H1 (cell line): ENCODE results near the gene NPC1L1. TPM values are rescaled to one million over a fixed set of nuclear protein-coding genes. Genes with fewer than 3 reads are reported as not detected.

Experiments
- CTCF ChIA-PET: fragments of 300-600 bp; sonication (Branson Sonifier 250); formaldehyde crosslinking; loops from one replicate; lab custom pipeline; 2021; ENCODE audit not compliant: partially characterized antibody; lab: Charles Lee
- POLR2A ChIA-PET: fragments of 300-600 bp; sonication (Branson Sonifier 250); formaldehyde crosslinking; loops from one replicate; lab custom pipeline; 2021; ENCODE audit warnings: inconsistent platforms; ENCODE audit not compliant: partially characterized antibody; lab: Charles Lee
- DNase-seq, 2 experiments: peaks; one replicate each; pipeline versions ENCODE4 v3.0.0 to v3.0.0-alpha.2; 2010 to 2022; ENCODE audit warnings: low spot score in 2 of 2, low read depth in 1 of 2, mixed read lengths in 1 of 2
- FAIRE-seq: peaks from 2 replicates; lab custom pipeline; 2011; peaks lifted over from hg19 to GRCh38; lab: Jason Lieb, UNC
- H2AFZ ChIP-seq: 2 replicates; pipeline ENCODE4 v1.8.1; 2012; ENCODE audit warnings: low read length, inconsistent platforms
- H2AK5ac ChIP-seq: 2 replicates; pipeline ENCODE4 v1.6.1; 2013; ENCODE audit warnings: low read depth, low read length
- H2BK120ac ChIP-seq: replicated peaks from 2 replicates; pipeline ENCODE3; 2013; ENCODE audit warnings: low read depth, low read length, inconsistent platforms
- H2BK12ac ChIP-seq: 2 replicates; pipeline ENCODE4 v1.6.1; 2013; ENCODE audit warnings: low read depth, low read length
- H2BK15ac ChIP-seq: 2 replicates; pipeline ENCODE4 v1.6.1; 2013; ENCODE audit warnings: low read length
- H2BK20ac ChIP-seq: 2 replicates; pipeline ENCODE4 v1.6.1; 2013; ENCODE audit warnings: low read length
- H2BK5ac ChIP-seq: 2 replicates; pipeline ENCODE4 v1.6.1; 2013; ENCODE audit warnings: low read depth, low read length
- H3K14ac ChIP-seq: 2 replicates; pipeline ENCODE4 v1.6.1; 2013; ENCODE audit warnings: inconsistent platforms; ENCODE audit not compliant: insufficient read length
- H3K18ac ChIP-seq: 2 replicates; pipeline ENCODE4 v1.6.1; 2013; ENCODE audit warnings: low read length; ENCODE audit errors: extremely low read depth
- H3K23ac ChIP-seq: 2 replicates; pipeline ENCODE4 v1.6.1; 2013; ENCODE audit warnings: inconsistent platforms; ENCODE audit not compliant: insufficient read length
- H3K23me2 ChIP-seq: 2 replicates; pipeline ENCODE4 v1.6.1; 2013; ENCODE audit warnings: low read depth, low read length
- H3K27ac ChIP-seq: 2 replicates; pipeline ENCODE4 v1.6.1; 2011; ENCODE audit warnings: low read depth, low read length, inconsistent platforms
- H3K27me3 ChIP-seq, 4 experiments: replicated peaks in 1 of 4; 1 replicate in 1 of 4; 2 replicates in 3 of 4; pipeline versions ENCODE4 v1.6.1 to v1.8.1; 2011 to 2013; ENCODE audit warnings: low read length in 3 of 4, mild to moderate bottlenecking in 3 of 4, inconsistent platforms in 2 of 4, mixed read lengths in 2 of 4, moderate library complexity in 1 of 4; ENCODE audit not compliant: control insufficient read depth in 3 of 4, insufficient read depth in 3 of 4; ENCODE audit errors: extremely low read depth in 1 of 4
- H3K36me3 ChIP-seq, 4 experiments: 2 replicates each; pipeline versions ENCODE4 v1.6.1 to v1.8.1; 2011 to 2013; ENCODE audit warnings: mild to moderate bottlenecking in 4 of 4, low read length in 3 of 4, moderate library complexity in 2 of 4, control low read depth in 1 of 4, inconsistent platforms in 1 of 4; ENCODE audit not compliant: insufficient read depth in 4 of 4, control insufficient read depth in 2 of 4
- H3K4ac ChIP-seq: replicated peaks from 2 replicates; pipeline ENCODE3; 2013; ENCODE audit warnings: low read length, low read depth, mixed read lengths, inconsistent platforms; ENCODE audit not compliant: insufficient read length
- H3K4me1 ChIP-seq, 4 experiments: replicated peaks in 1 of 4; 1 replicate in 1 of 4; 2 replicates in 3 of 4; pipeline versions ENCODE4 v1.6.1 to v1.8.1; 2011 to 2013; ENCODE audit warnings: low read length in 3 of 4, inconsistent platforms in 2 of 4, mixed read lengths in 1 of 4; ENCODE audit not compliant: insufficient read depth in 4 of 4, control insufficient read depth in 3 of 4
- H3K4me2 ChIP-seq, 2 experiments: 2 replicates each; pipeline versions ENCODE4 v1.6.1 to v1.8.1; 2011 to 2013; ENCODE audit warnings: low read depth in 2 of 2, low read length in 2 of 2, control low read depth in 1 of 2, inconsistent platforms in 1 of 2, mild to moderate bottlenecking in 1 of 2; ENCODE audit not compliant: insufficient read depth in 1 of 2
- H3K4me3 ChIP-seq, 4 experiments: fragments of 200-600, 300-600 bp in 1 of 4; sonication (generic), shearing (Covaris generic), sonication (Bioruptor Twin) in 1 of 4; 2 replicates each; pipeline versions ENCODE4 v1.5.1 to v1.8.1; 2011 to 2016; ENCODE audit warnings: low read length in 4 of 4, low read depth in 3 of 4, control low read depth in 2 of 4, inconsistent platforms in 2 of 4, mild to moderate bottlenecking in 2 of 4, mixed read lengths in 1 of 4, moderate library complexity in 1 of 4; ENCODE audit not compliant: insufficient read depth in 2 of 4; ENCODE audit errors: extremely low read depth in 1 of 4
- H3K56ac ChIP-seq: replicated peaks from 2 replicates; pipeline ENCODE3; 2013; ENCODE audit warnings: low read depth, mild to moderate bottlenecking, mixed read lengths, low read length, inconsistent platforms; ENCODE audit not compliant: insufficient read length
- H3K79me1 ChIP-seq: 2 replicates; pipeline ENCODE4 v1.6.1; 2013; ENCODE audit warnings: low read depth, low read length, control low read depth
- H3K79me2 ChIP-seq, 2 experiments: 2 replicates each; pipeline versions ENCODE4 v1.6.1 to v1.8.1; 2012 to 2013; ENCODE audit warnings: low read length in 2 of 2, mild to moderate bottlenecking in 2 of 2, inconsistent platforms in 1 of 2; ENCODE audit not compliant: insufficient read depth in 2 of 2, control insufficient read depth in 1 of 2
- H3K9ac ChIP-seq, 4 experiments: replicated peaks in 1 of 4; 1 replicate in 1 of 4; 2 replicates in 3 of 4; pipeline versions ENCODE4 v1.6.1 to v1.8.1; 2011 to 2013; ENCODE audit warnings: low read depth in 3 of 4, low read length in 3 of 4, control low read depth in 2 of 4, mild to moderate bottlenecking in 2 of 4, moderate library complexity in 2 of 4, inconsistent platforms in 1 of 4; ENCODE audit errors: extremely low read depth in 1 of 4
- H3K9me3 ChIP-seq, 2 experiments: 2 replicates each; pipeline versions ENCODE4 v1.6.1 to v1.8.1; 2012 to 2013; ENCODE audit warnings: mild to moderate bottlenecking in 2 of 2, moderate library complexity in 2 of 2, control low read depth in 1 of 2, inconsistent platforms in 1 of 2, low read depth in 1 of 2, low read length in 1 of 2, mixed read lengths in 1 of 2; ENCODE audit not compliant: insufficient read depth in 2 of 2
- H4K20me1 ChIP-seq, 2 experiments: replicated peaks in 1 of 2; 2 replicates each; pipeline versions ENCODE3 to v1.8.1; 2011 to 2013; ENCODE audit warnings: inconsistent platforms in 2 of 2, low read length in 2 of 2, mild to moderate bottlenecking in 1 of 2; ENCODE audit not compliant: insufficient read depth in 2 of 2, control insufficient read depth in 1 of 2
- H4K5ac ChIP-seq: 2 replicates; pipeline ENCODE4 v1.6.1; 2013; ENCODE audit warnings: low read length, low read depth, mixed read lengths, inconsistent platforms; ENCODE audit not compliant: insufficient read length
- H4K8ac ChIP-seq: 2 replicates; pipeline ENCODE4 v1.8.0; 2013; ENCODE audit warnings: mild to moderate bottlenecking, moderate library complexity, low read length, inconsistent platforms; ENCODE audit not compliant: insufficient read depth; ENCODE audit errors: extremely low read depth
- H4K91ac ChIP-seq: replicated peaks from 2 replicates; pipeline ENCODE3; 2013; ENCODE audit warnings: low read length, mixed read lengths, inconsistent platforms; ENCODE audit not compliant: insufficient read length
- SAP30 ChIP-seq: fragments of 300-600 bp; sonication (generic); IDR thresholded peaks from 2 replicates; pipeline ENCODE4 v1.7.1; 2012; ENCODE audit warnings: low read length, moderate library complexity, mild to moderate bottlenecking, inconsistent platforms; ENCODE audit not compliant: insufficient read depth, insufficient replicate concordance
- USF2 ChIP-seq: IDR thresholded peaks from 2 replicates; pipeline ENCODE4 v1.6.1; 2011; ENCODE audit warnings: low read length, improper control_type of control experiment
- WGBS, 2 experiments: shearing (Covaris generic) in 1 of 2; methylation state at CpG; one replicate each; pipeline versions ENCODE4 v1.1.6 to v1.1.7; 2013 to 2015; ENCODE audit warnings: low lambda C conversion rate in 2 of 2, mixed read lengths in 2 of 2, inconsistent platforms in 1 of 2, low coverage in 1 of 2, missing lambda C conversion rate in 1 of 2; ENCODE audit not compliant: insufficient replicate concordance in 2 of 2, insufficient coverage in 1 of 2, insufficient read length in 1 of 2; ENCODE audit errors: extremely low coverage in 1 of 2, missing lambda C conversion rate in 1 of 2; 5-methylcytosine and 5-hydroxymethylcytosine counted together
- polyA plus RNA-seq, 7 experiments: library from polyadenylated mRNA; depleted of rRNA in 3 of 7; stranded (reverse) in 5 of 7; unstranded in 2 of 7; fragments of >200 nt in 5 of 7; fragments of 200-250 nt in 2 of 7; gene quantifications; 1 replicate in 5 of 7; 2 replicates in 1 of 7; 4 replicates in 1 of 7; pipeline versions ENCODE4 v1.2.1 to v1.2.3, GENCODE V29; 2011 to 2013; ENCODE audit warnings: missing spikeins in 2 of 7, mixed read lengths in 2 of 7
- total RNA-seq: library from RNA; stranded (reverse); fragmentation: NEBNext Ultra II Directional; extraction: Animal tissue kit (Norgen Biotek cat#: 25700); gene quantifications from 2 replicates; pipeline ENCODE4 v1.2.1, GENCODE V29; 2021

Gene NPC1L1
- total and polyA plus RNA-seq, 2 of the 8 experiments (the other 6 are each of a cell fraction or from before 2014, with no cell fraction given) = 0.06 to 0.21 TPM

- Histone ChIP-seq H3K23ac (no peak overlapping the region), H3K27ac (peak overlapping the region; percentile 72; the same call in 1 of the 2 replicates), H2BK5ac (peak overlapping the region; percentile 67), H4K8ac (peak overlapping the region; percentile 45; the same call in 1 of the 2 replicates), H2BK20ac (no peak overlapping the region), H3K9me3 (no peaks in the 10 kb centered on the region), H4K91ac (peak overlapping the region; percentile 65), H2BK120ac (no peak overlapping the region), H3K27me3 (no peaks in the 10 kb centered on the region), H2BK15ac (no peak overlapping the region), H3K4me2 (peak overlapping the region; percentile 89 to 92), H3K56ac (peak overlapping the region; percentile 9), H3K36me3 (peaks cover 34 to 50% (median 41%) of the 10 kb centered on the region in 4 experiments), H2BK12ac (no peak overlapping the region; the same call in 1 of the 2 replicates), H2AK5ac (no peak overlapping the region), H3K14ac (no peak overlapping the region), H3K79me1 (peaks cover 4% of the 10 kb centered on the region), H4K20me1 (peaks cover 0 to 8% of the 10 kb centered on the region in 2 experiments), H3K79me2 (peaks cover 0 to 19% of the 10 kb centered on the region in 2 experiments; a peak in 3 of 4 replicates), H3K23me2 (peaks cover 12% of the 10 kb centered on the region; the same call in 1 of the 2 replicates), H3K4me3 (peak overlapping the region; percentile 63 to 95 (median 88)), H3K4me1 (peaks cover 4 to 9% (median 5%) of the 10 kb centered on the region in 4 experiments; a peak in 5 of 7 replicates), H3K18ac (peak overlapping the region; percentile 51), H2AFZ (no peak overlapping the region), H4K5ac (peak overlapping the region; percentile 67), H3K4ac (peak overlapping the region; percentile 63), H3K9ac (peak overlapping the region; percentile 9 to 87 (median 72))
- DNase-seq (no peak), FAIRE-seq (no peak)
- POLR2A ChIA-PET = interaction anchor here (0.6 to 8.6 kb wide), 22 partner anchors 7 to 507 kb away, joined by 3 to 89 read pairs (median 4); partner anchors contain the start of genes H2AZ2, NUDCD3, OGDH and TMED4
- 41% methylated on average over 15 of the region's 18 CpGs; no CpG with 5 or more reads in 1 of the 2 experiments for WGBS, 2 experiments
- CTCF ChIA-PET = interaction anchor here (1.1 to 2.2 kb wide), 4 partner anchors 8 to 39 kb away, joined by 3 to 10 read pairs (median 4); no protein-coding TSS in a partner anchor
- TF ChIP-seq USF2 (no peak), SAP30 (peak; percentile 30)
Observed at GRCh38 chr7:44574287-44574872, 33.2 kb upstream of the NPC1L1 start.
